Ascending aorta (tissue), 2 donors: Measurements from ENCODE around the gene RAD51. TPM values are rescaled to one million over a fixed set of nuclear protein-coding genes. Genes with fewer than 3 reads are reported as not detected.

Experiments used
- DNase-seq, 2 donors: peaks; one replicate each; pipeline ENCODE4 v3.0.0-alpha.2; 2019; ENCODE audit warnings: low spot score in 2 of 2
- H3K27ac ChIP-seq, 2 donors: fragments of 200-600 bp; sonication (generic); one replicate each; pipeline ENCODE4 v1.5.1; 2016 to 2017; ENCODE audit warnings: mild to moderate bottlenecking in 1 of 2
- H3K27me3 ChIP-seq: fragments of 200-600 bp; sonication (generic); one replicate; pipeline ENCODE4 v1.5.1; 2017
- H3K36me3 ChIP-seq, 2 donors: fragments of 200-600 bp; sonication (generic); one replicate each; pipeline ENCODE4 v1.5.1; 2016
- H3K4me1 ChIP-seq, 2 donors: fragments of 200-600 bp; sonication (generic); one replicate each; pipeline ENCODE4 v1.5.1; 2016 to 2017; ENCODE audit warnings: mild to moderate bottlenecking in 1 of 2
- H3K4me3 ChIP-seq, 2 donors: fragments of 200-600 bp; sonication (generic); one replicate each; pipeline ENCODE4 v1.5.1; 2016 to 2017; ENCODE audit warnings: mild to moderate bottlenecking in 1 of 2
- H3K9me3 ChIP-seq, 2 donors: fragments of 200-600 bp; sonication (generic); one replicate each; pipeline ENCODE4 v1.5.1; 2016
- intact Hi-C: fragments of 100-400 bp; cut with DNase I; formaldehyde crosslinking; loops from one replicate; pipeline ENCODE4 v1.15.1; 2023
- total RNA-seq: library from RNA; depleted of rRNA; stranded (reverse); fragments of >200 nt; gene quantifications from one replicate; pipeline ENCODE4 v1.1.0, GENCODE V29; 2016
- TF ChIP-seq, protein P1 (sequence below), 3 experiments: fragments of 200-600 bp in 2 of 3; fragments of 450-650 bp in 1 of 3; sonication (generic) in 2 of 3; IDR thresholded peaks; one replicate each; pipeline ENCODE4 v1.5.1; 2016 to 2019; ENCODE audit warnings: antibody characterized with exemption in 3 of 3, mild to moderate bottlenecking in 1 of 3, moderate library complexity in 1 of 3

Gene RAD51
- total RNA-seq, 1 donor from 2014 or later = not detected

DNA sequence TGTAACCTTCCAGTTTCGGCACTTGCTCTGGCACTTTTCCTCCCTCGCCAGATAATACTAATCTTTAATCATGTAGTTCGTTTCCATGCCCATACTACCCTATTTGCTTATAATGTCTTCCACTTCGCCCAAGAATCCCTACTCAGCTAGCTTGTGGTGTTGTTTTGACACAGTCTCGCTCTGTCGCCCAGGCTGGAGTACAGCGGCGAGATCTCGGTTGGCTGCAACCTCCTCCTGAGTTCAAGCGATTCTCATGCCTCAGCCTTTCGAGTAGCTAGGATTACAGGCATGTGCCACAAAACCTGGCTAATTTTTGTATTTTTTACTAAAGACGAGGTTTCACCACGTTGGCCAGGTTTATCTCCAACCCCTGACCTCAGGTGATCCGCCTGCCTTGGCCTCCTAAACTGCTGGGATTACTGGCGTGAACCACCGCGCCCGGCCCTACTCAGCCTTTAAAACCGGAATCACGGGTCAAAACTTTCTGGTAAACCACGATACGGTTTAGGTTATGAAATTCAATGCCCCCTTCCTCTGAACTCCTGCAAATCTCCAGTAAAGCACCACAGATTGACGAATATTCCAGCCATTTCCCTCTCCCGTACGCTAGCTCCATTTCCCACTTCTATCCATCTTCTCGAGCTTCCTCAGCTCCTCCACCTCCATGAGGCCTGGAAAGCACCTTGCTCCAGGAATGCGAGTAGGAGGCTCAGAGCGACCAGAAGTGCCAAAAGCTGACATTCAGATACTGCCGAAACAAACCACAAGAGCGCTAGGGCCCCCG lies 878 bp upstream of the RAD51 start:
- Histone ChIP-seq H3K4me1 (peaks cover 0 to 8% of the 10 kb centered on the region in 2 donors), H3K36me3 (peaks cover 0 to 4% of the 10 kb centered on the region in 2 donors), H3K27me3 (no peaks in the 10 kb centered on the region), H3K4me3 (peak overlapping the region; percentile 82 to 99), H3K9me3 (no peaks in the 10 kb centered on the region), H3K27ac (peak overlapping the region; percentile 99)
- TF ChIP-seq, protein P1, sequence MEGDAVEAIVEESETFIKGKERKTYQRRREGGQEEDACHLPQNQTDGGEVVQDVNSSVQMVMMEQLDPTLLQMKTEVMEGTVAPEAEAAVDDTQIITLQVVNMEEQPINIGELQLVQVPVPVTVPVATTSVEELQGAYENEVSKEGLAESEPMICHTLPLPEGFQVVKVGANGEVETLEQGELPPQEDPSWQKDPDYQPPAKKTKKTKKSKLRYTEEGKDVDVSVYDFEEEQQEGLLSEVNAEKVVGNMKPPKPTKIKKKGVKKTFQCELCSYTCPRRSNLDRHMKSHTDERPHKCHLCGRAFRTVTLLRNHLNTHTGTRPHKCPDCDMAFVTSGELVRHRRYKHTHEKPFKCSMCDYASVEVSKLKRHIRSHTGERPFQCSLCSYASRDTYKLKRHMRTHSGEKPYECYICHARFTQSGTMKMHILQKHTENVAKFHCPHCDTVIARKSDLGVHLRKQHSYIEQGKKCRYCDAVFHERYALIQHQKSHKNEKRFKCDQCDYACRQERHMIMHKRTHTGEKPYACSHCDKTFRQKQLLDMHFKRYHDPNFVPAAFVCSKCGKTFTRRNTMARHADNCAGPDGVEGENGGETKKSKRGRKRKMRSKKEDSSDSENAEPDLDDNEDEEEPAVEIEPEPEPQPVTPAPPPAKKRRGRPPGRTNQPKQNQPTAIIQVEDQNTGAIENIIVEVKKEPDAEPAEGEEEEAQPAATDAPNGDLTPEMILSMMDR (IDR thresholded peaks at IDR 0.05) = no peak
- DNase-seq = no peak
- intact Hi-C loops = loop anchor here (2.0 to 10.0 kb wide), 5 partner anchors 63 to 421 kb away; partner anchors contain the start of genes BAHD1, DNAJC17, INO80 and RMDN3

DNA sequence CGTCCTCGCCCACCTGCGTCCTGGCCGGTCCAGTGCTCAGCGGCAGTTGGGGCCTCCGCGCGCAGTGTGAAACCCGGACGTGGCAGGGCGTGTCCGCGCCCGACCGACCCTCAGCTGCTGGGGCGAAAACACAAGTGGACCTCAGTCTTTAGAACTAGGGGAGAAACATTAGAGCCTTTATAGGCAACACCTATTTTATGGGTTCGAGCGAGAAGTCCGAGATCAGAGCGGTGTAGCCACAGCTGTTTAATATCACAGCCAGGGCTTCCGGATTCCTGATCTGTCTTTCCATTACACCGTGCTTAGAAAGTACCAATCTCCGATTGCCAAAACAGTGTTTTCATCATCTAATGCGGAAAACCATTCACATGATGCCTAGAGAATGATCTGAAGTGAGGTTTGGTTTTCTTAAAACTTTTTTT lies 506 bp downstream of the RAD51 start:
- Histone ChIP-seq H3K4me1 (peaks cover 0 to 8% of the 10 kb centered on the region in 2 donors), H3K36me3 (peaks cover 0 to 4% of the 10 kb centered on the region in 2 donors), H3K9me3 (no peaks in the 10 kb centered on the region), H3K27me3 (no peaks in the 10 kb centered on the region), H3K4me3 (peak overlapping the region; percentile 82 to 99), H3K27ac (peak overlapping the region; percentile 99)
- intact Hi-C loops = loop anchor here (2.0 to 10.0 kb wide), 4 partner anchors 103 to 419 kb away; partner anchors contain the start of genes BAHD1, INO80, KNL1 and VPS18
- TF ChIP-seq, protein P1 (IDR thresholded peaks at IDR 0.05) = no peak
- no peak for DNase-seq

DNA sequence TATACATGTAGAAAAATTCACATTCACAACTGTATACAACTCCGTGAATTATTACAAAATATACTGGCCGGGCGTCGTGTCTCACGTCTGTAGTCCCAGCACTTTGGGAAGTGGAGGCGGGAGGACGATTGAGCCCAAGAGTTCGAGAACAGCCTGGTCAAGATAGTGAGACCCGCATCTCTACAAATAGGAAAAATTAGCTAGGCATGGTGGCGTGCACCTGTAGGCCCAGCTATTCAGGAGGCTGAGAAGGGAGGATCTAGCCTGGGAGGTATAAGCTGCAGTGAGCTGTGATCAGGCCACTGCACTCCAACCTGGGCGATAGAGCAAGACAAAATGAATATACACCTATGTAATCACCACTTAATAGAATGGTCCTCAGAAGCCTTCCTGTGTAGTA lies 1.3 kb downstream of the RAD51 start:
- intact Hi-C loops = loop anchor here (5.0 to 10.0 kb wide), 2 partner anchors 104 to 419 kb away; partner anchors contain the start of genes INO80 and KNL1
- Histone ChIP-seq H3K9me3 (no peaks in the 10 kb centered on the region), H3K27ac (no peak overlapping the region), H3K36me3 (peaks cover 0 to 4% of the 10 kb centered on the region in 2 donors), H3K4me3 (peak overlapping the region in 1 of 2 donors; percentile 82), H3K27me3 (no peaks in the 10 kb centered on the region), H3K4me1 (peaks cover 0 to 8% of the 10 kb centered on the region in 2 donors)
- TF ChIP-seq, protein P1 (IDR thresholded peaks at IDR 0.05) = no peak
- DNase-seq = no peak

DNA sequence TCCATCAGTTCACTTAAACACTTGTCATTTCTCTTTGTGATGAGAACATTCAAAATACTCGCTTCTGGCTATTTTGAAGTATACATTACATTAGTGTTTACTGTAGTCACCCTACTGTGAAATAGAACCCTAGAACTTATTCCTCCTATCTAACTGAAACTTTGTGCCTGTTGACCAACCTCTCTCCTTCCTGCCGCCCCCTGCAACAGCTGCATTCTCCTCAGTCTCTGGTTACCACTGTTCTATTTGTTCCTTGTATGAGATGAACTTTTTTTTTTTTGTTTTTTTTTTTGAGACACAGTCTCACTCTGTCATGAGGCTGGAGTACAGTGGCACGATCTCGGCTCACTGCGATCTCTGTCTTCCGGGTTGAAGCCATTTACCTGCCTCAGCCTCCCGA lies 2.9 kb downstream of the RAD51 start:
- Histone ChIP-seq H3K9me3 (no peaks in the 10 kb centered on the region), H3K36me3 (no peaks in the 10 kb centered on the region), H3K27ac (no peak overlapping the region), H3K4me3 (no peak overlapping the region), H3K4me1 (peaks cover 0 to 8% of the 10 kb centered on the region in 2 donors), H3K27me3 (no peaks in the 10 kb centered on the region)
- TF ChIP-seq, protein P1 (IDR thresholded peaks at IDR 0.05) = no peak
- intact Hi-C loops = loop anchor here (5.0 to 10.0 kb wide), 2 partner anchors 106 to 417 kb away; partner anchors contain the start of genes INO80 and KNL1
- no peak for DNase-seq

DNA sequence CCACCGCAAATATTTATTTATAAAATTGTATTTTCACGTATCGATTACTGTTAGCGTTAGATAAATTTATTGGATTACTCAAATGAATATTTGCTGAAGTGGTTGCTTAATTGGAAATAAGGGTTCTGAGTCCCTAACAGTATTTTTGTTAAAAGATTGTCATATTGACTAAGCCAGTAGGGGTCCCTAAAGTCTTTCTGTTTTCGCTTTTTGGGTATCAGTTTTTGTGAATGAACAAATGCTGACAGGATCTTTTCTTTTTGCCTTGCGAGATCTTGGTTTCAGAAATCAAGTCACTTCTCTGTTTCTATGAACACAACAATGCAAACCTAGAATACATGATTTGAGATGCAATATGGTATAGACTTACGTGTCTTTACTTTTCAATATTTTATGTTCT lies 7.1 kb downstream of the RAD51 start:
- H3K4me3 ChIP-seq = no peak overlapping the region
- intact Hi-C loops = no loop called here
- no peaks in the 10 kb centered on the region for H3K9me3 ChIP-seq
- no peaks in the 10 kb centered on the region for H3K27me3 ChIP-seq
- H3K36me3 ChIP-seq = no peaks in the 10 kb centered on the region
- TF ChIP-seq, protein P1 (IDR thresholded peaks at IDR 0.05) = no peak
- H3K27ac ChIP-seq = no peak overlapping the region
- no peak for DNase-seq
- no peaks in the 10 kb centered on the region for H3K4me1 ChIP-seq
